Suprapubic skin (tissue), 4 donors: ENCODE measurements around the gene RHBDL2. TPM values are rescaled to one million over a fixed set of nuclear protein-coding genes. Genes with fewer than 3 reads are reported as not detected.
"Not testable (repeated sequence)": the region's sequence is repeated elsewhere in the genome, so short reads cannot be mapped to it uniquely, and the experiment has no call there.

Source experiments
- DNase-seq, 2 donors: peaks; one replicate each; pipeline ENCODE4 v3.0.0-alpha.2; 2019; ENCODE audit warnings: low spot score in 2 of 2
- H3K27ac ChIP-seq: fragments of 200-600 bp; sonication (generic); one replicate; pipeline ENCODE4 v1.5.1; 2019
- H3K27me3 ChIP-seq: fragments of 200-600 bp; sonication (generic); one replicate; pipeline ENCODE4 v1.5.1; 2019
- H3K36me3 ChIP-seq: fragments of 200-600 bp; sonication (generic); one replicate; pipeline ENCODE4 v1.5.1; 2019
- H3K4me1 ChIP-seq: fragments of 200-600 bp; sonication (generic); one replicate; pipeline ENCODE4 v1.5.1; 2019
- H3K4me3 ChIP-seq: fragments of 200-600 bp; sonication (generic); one replicate; pipeline ENCODE4 v1.5.1; 2019; ENCODE audit warnings: mild to moderate bottlenecking
- H3K9me3 ChIP-seq: fragments of 200-600 bp; sonication (generic); one replicate; pipeline ENCODE4 v1.5.1; 2019
- EP300 ChIP-seq: sonication (generic); formaldehyde crosslinking; IDR thresholded peaks from one replicate; pipeline ENCODE4 v1.6.1; 2017; ENCODE audit warnings: antibody characterized with exemption
- POLR2A ChIP-seq, 2 donors: fragments of 450-650 bp; IDR thresholded peaks; one replicate each; pipeline ENCODE4 v1.6.1; 2017; ENCODE audit warnings: antibody characterized with exemption in 2 of 2, mild to moderate bottlenecking in 2 of 2, moderate library complexity in 2 of 2
- POLR2AphosphoS5 ChIP-seq, 3 donors: sonication (generic); formaldehyde crosslinking; IDR thresholded peaks; one replicate each; pipeline ENCODE4 v1.6.1; 2017; ENCODE audit warnings: antibody characterized with exemption in 3 of 3
- WGBS: methylation state at CpG from one replicate; pipeline ENCODE4 v1.1.5; 2018; 5-methylcytosine and 5-hydroxymethylcytosine counted together
- total RNA-seq, 4 donors: library from RNA; depleted of rRNA; stranded (reverse); fragments of >200 nt; gene quantifications; one replicate each; pipeline ENCODE4 v1.1.0, GENCODE V29; 2016
- TF ChIP-seq, protein P1 (sequence below), 2 donors: fragments of 200-600 bp in 1 of 2; fragments of 450-650 bp in 1 of 2; sonication (generic) in 1 of 2; IDR thresholded peaks; one replicate each; pipeline ENCODE4 v1.5.1; 2016 to 2019; ENCODE audit warnings: antibody characterized with exemption in 2 of 2, mild to moderate bottlenecking in 1 of 2, moderate library complexity in 1 of 2

The RHBDL2 gene
- total RNA-seq, 4 donors from 2014 or later, result 5.9 to 26.6 (median 10.8) TPM

DNA sequence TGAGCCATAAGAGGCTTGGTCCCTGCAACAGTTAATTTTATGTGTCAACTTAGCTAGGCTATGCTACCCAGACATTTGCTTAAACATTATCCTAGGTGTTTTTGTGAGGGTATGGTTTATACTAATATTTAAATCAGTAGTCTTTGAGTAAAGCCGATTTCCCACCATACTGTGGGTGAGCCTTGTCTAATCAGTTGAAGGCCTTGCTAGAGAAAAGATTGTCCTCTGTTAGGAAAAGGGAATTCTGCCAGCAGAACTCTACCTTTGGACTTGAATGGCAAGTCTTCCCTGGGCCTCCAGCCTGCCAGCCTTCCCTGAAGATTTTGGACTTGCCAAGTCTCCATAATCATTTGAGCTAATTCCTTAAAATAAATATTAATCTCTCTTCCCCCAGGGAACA is 23.9 kb downstream of the RHBDL2 start:
- H3K4me1 ChIP-seq, result no peaks in the 10 kb centered on the region
- H3K4me3 ChIP-seq, result no peak overlapping the region
- no peak overlapping the region for H3K27ac ChIP-seq
- DNase-seq, result no peak
- H3K27me3 ChIP-seq, result no peaks in the 10 kb centered on the region
- TF ChIP-seq POLR2AphosphoS5 (IDR thresholded peaks at IDR 0.05) (no peak), POLR2A (IDR thresholded peaks at IDR 0.05) (no peak), EP300 (no peak)
- TF ChIP-seq, protein P1, sequence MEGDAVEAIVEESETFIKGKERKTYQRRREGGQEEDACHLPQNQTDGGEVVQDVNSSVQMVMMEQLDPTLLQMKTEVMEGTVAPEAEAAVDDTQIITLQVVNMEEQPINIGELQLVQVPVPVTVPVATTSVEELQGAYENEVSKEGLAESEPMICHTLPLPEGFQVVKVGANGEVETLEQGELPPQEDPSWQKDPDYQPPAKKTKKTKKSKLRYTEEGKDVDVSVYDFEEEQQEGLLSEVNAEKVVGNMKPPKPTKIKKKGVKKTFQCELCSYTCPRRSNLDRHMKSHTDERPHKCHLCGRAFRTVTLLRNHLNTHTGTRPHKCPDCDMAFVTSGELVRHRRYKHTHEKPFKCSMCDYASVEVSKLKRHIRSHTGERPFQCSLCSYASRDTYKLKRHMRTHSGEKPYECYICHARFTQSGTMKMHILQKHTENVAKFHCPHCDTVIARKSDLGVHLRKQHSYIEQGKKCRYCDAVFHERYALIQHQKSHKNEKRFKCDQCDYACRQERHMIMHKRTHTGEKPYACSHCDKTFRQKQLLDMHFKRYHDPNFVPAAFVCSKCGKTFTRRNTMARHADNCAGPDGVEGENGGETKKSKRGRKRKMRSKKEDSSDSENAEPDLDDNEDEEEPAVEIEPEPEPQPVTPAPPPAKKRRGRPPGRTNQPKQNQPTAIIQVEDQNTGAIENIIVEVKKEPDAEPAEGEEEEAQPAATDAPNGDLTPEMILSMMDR (IDR thresholded peaks at IDR 0.05), result no peak
- no peaks in the 10 kb centered on the region for H3K9me3 ChIP-seq
- 92% methylated on average over 1 of the region's 1 CpG for WGBS
- peaks cover 8% of the 10 kb centered on the region for H3K36me3 ChIP-seq

DNA sequence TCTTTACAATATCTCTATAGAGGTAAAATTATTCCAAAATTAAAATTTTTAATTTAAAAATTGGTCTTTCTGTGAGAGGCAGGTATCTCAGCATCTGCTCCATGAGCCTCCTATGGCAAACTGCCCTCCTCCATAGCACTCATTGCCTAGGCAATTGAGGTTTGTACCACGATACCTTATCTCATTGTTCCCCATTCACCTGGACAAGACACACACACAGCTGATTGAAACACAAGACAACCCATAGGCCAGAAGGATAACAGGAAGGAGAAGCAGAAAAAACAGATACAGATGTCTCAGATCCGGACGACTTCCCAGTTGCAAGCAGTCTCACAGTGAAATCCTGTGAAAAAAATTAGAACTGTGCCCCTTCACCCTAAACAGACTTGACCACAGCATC is 24.3 kb downstream of the RHBDL2 start:
- Histone ChIP-seq H3K27me3 (no peaks in the 10 kb centered on the region), H3K4me1 (no peaks in the 10 kb centered on the region), H3K36me3 (peaks cover 8% of the 10 kb centered on the region), H3K9me3 (no peaks in the 10 kb centered on the region), H3K27ac (no peak overlapping the region), H3K4me3 (no peak overlapping the region)
- WGBS, result 96% methylated on average over 3 of the region's 3 CpGs
- TF ChIP-seq POLR2AphosphoS5 (IDR thresholded peaks at IDR 0.05) (no peak), EP300 (no peak), POLR2A (IDR thresholded peaks at IDR 0.05) (no peak)
- TF ChIP-seq, protein P1 (IDR thresholded peaks at IDR 0.05), result no peak
- DNase-seq, result no peak

DNA sequence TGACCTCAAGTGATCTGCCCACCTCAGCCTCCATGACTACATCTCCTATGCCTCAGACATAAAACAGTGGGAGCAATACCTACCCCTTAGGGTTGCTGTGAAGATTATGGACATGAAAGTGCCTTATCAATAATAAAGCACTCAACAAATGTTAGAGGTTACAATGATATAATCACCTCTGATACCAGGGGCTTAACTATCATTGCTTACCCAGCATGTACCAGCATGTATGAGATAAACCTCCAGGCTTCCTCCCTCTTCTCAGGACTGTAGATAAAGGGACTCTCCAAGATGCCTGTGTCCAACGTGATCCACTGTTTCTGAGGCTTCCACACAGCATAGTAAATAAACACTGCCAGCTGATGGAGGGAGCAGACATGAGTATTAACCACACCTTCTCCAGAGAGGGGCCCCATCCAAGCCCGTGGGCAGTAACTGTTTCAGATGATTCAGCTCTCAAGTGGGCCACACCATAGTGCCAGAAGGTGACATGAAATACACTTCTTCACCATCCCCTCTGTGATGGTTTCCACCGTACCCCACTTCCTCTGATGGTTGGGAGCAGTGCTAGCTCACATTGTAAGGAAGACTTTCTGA is 26.2 kb downstream of the RHBDL2 start:
- no peaks in the 10 kb centered on the region for H3K27me3 ChIP-seq
- no peaks in the 10 kb centered on the region for H3K9me3 ChIP-seq
- no peak for TF ChIP-seq POLR2A (IDR thresholded peaks at IDR 0.05)
- TF ChIP-seq, protein P1 (IDR thresholded peaks at IDR 0.05), result no peak
- TF ChIP-seq POLR2AphosphoS5 (IDR thresholded peaks at IDR 0.05), result no peak
- no peak for TF ChIP-seq EP300
- peaks cover 8% of the 10 kb centered on the region for H3K36me3 ChIP-seq
- H3K4me3 ChIP-seq, result no peak overlapping the region
- DNase-seq, result no peak
- no peak overlapping the region for H3K27ac ChIP-seq
- WGBS, result 55% methylated on average over 3 of the region's 3 CpGs
- H3K4me1 ChIP-seq, result no peaks in the 10 kb centered on the region

DNA sequence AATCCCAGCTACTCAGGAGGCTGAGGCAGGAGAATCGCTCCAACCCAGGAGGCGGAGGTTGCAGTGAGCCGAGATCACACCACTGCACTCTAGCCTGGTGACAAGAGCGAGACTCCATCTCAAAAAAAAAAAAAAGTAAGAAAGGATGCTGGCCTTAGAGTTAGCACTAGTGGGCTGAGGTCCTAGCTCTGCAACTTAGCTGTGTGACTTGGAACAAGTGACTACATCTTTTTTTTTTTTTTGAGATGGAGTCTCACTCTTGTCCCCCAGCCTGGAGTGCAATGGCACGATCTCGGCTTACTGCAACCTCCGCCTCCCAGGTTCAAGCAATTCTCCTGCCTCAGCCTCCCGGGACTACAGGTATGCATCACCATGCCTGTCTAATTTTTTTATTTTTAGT is 26.7 kb downstream of the RHBDL2 start:
- not testable (repeated sequence) for H3K9me3 ChIP-seq, DNase-seq, H3K36me3 ChIP-seq, H3K4me1 ChIP-seq, H3K4me3 ChIP-seq, H3K27me3 ChIP-seq, H3K27ac ChIP-seq
- 99% methylated on average over 8 of the region's 8 CpGs for WGBS

DNA sequence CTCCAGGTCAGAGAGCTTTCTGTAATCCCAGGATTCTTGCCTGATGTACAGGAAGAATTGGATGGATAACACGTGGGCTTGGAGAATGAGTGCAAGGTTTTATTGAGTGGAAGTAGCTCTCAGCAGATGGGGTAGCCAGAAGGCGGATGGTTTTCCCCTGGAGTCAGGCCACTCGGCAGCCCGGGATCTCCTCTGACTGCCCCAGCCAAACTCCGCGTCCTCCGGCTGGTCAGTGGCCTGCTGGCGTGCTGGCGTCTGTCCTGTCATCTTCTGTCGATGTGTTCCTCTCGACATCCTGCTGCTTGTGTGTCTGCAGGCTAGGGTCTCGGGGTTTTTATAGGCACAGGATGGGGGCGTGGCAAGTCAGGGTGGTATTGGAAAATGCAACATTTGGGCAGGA is 32.8 kb downstream of the RHBDL2 start:
- DNase-seq, result no peak
- H3K27ac ChIP-seq, result no peak overlapping the region
- H3K4me3 ChIP-seq, result no peak overlapping the region
- no peaks in the 10 kb centered on the region for H3K27me3 ChIP-seq
- 88% methylated on average over 13 of the region's 13 CpGs for WGBS
- H3K9me3 ChIP-seq, result no peaks in the 10 kb centered on the region
- TF ChIP-seq EP300, result no peak
- TF ChIP-seq, protein P1 (IDR thresholded peaks at IDR 0.05), result no peak
- peaks cover 3% of the 10 kb centered on the region for H3K36me3 ChIP-seq
- H3K4me1 ChIP-seq, result no peaks in the 10 kb centered on the region

DNA sequence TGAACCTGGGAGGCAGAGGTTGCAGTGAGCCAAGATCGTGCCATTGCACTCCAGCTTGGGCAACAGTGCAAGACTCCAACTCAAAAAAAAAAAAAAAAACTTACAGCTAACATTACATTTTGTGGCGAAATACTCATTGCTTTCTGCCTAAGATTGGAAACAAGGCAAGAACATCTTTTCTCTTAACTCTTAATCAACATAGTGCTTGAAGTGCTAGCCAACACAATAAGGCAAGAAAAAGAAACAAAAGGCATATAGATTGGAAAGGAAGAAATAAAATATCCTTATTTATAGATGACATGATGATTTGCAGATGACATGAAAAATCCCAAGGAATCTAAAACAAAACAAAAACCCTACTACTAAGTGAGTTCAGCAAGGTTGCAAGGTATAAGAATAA is 35.6 kb downstream of the RHBDL2 start:
- H3K4me1 ChIP-seq, result no peaks in the 10 kb centered on the region
- no peaks in the 10 kb centered on the region for H3K36me3 ChIP-seq
- H3K27ac ChIP-seq, result no peak overlapping the region
- no peak for DNase-seq
- WGBS, result 89% methylated on average over 2 of the region's 2 CpGs
- H3K9me3 ChIP-seq, result no peaks in the 10 kb centered on the region
- H3K27me3 ChIP-seq, result no peaks in the 10 kb centered on the region
- H3K4me3 ChIP-seq, result no peak overlapping the region
- TF ChIP-seq POLR2AphosphoS5 (IDR thresholded peaks at IDR 0.05), result no peak
- TF ChIP-seq, protein P1 (IDR thresholded peaks at IDR 0.05), result no peak
- TF ChIP-seq EP300, result no peak
- no peak for TF ChIP-seq POLR2A (IDR thresholded peaks at IDR 0.05)
